Liver (tissue), 9 donors: ENCODE measurements around the gene CNTF. TPM values are rescaled to one million over a fixed set of nuclear protein-coding genes. Genes with fewer than 3 reads are reported as not detected.

ENCODE experiments used
- DNase-seq: peaks from one replicate; pipeline ENCODE4 v3.0.0-alpha.2; 2017; ENCODE audit warnings: low spot score
- H3K27ac ChIP-seq, 2 donors: one replicate each; pipeline ENCODE4 v1.7.0; 2013; ENCODE audit warnings: inconsistent platforms in 2 of 2, low read length in 2 of 2, control low read depth in 1 of 2, low read depth in 1 of 2, mild to moderate bottlenecking in 1 of 2
- H3K27me3 ChIP-seq, 4 donors: one replicate each; pipeline versions ENCODE4 v1.6.1 to v1.7.0; 2013; ENCODE audit warnings: low read length in 3 of 4, inconsistent platforms in 1 of 4, mild to moderate bottlenecking in 1 of 4, moderate library complexity in 1 of 4; ENCODE audit not compliant: control insufficient read depth in 4 of 4, insufficient read depth in 4 of 4
- H3K36me3 ChIP-seq, 4 donors: one replicate each; pipeline versions ENCODE4 v1.6.1 to v1.7.0; 2013; ENCODE audit warnings: low read length in 3 of 4, mild to moderate bottlenecking in 3 of 4, low read depth in 1 of 4, moderate library complexity in 1 of 4; ENCODE audit not compliant: control insufficient read depth in 4 of 4, insufficient read depth in 3 of 4
- H3K4me1 ChIP-seq, 4 donors: one replicate each; pipeline versions ENCODE4 v1.6.1 to v1.7.0; 2013; ENCODE audit warnings: low read length in 3 of 4, mild to moderate bottlenecking in 3 of 4, moderate library complexity in 1 of 4; ENCODE audit not compliant: control insufficient read depth in 4 of 4, insufficient read depth in 4 of 4
- H3K4me3 ChIP-seq, 3 donors: one replicate each; pipeline versions ENCODE4 v1.6.1 to v1.7.0; 2013; ENCODE audit warnings: low read length in 3 of 3, control low read depth in 1 of 3, low read depth in 1 of 3, mild to moderate bottlenecking in 1 of 3
- H3K9ac ChIP-seq, 2 donors: one replicate each; pipeline ENCODE4 v1.7.0; 2013; ENCODE audit warnings: low read length in 2 of 2, mild to moderate bottlenecking in 2 of 2, moderate library complexity in 2 of 2, control low read depth in 1 of 2, low read depth in 1 of 2
- H3K9me3 ChIP-seq, 4 donors: one replicate each; pipeline versions ENCODE4 v1.6.1 to v1.7.0; 2013; ENCODE audit warnings: low read length in 3 of 4; ENCODE audit not compliant: control insufficient read depth in 4 of 4
- FOXA1 ChIP-seq: IDR thresholded peaks from 2 replicates; pipeline ENCODE4 v1.6.1; 2016; ENCODE audit warnings: antibody characterized with exemption
- MAX ChIP-seq: IDR thresholded peaks from 2 replicates; pipeline ENCODE4 v1.6.1; 2016; ENCODE audit warnings: antibody characterized with exemption
- WGBS: extraction: QIAGEN DNeasy Blood & Tissue Kit; methylation state at CpG from one replicate; pipeline ENCODE4 v1.1.7; 2013; 5-methylcytosine and 5-hydroxymethylcytosine counted together
- polyA plus RNA-seq, 2 donors: library from polyadenylated mRNA; stranded (reverse) in 1 of 2; unstranded in 1 of 2; fragments of 200-250 nt in 1 of 2; fragments of >200 nt in 1 of 2; fragmentation: Nextera tagmentation in 1 of 2; extraction: Ambion mirVana in 1 of 2; gene quantifications; one replicate each; pipeline versions ENCODE4 v1.2.1 to v1.2.3, GENCODE V29; 2013 to 2015
- total RNA-seq, 2 donors: library from RNA; depleted of rRNA; stranded (reverse); fragments of >200 nt; gene quantifications; one replicate each; pipeline ENCODE4 v1.2.3, GENCODE V29; 2014
- donor health status: healthy.
- donor health status: healthy.
- donor health status: healthy.
- donor health status: healthy.
- donor health status: healthy.

The CNTF gene
- total and polyA plus RNA-seq, 4 donors, result 0.18 to 3.8 (median 0.66) TPM

- no peak overlapping the region for H3K4me3 ChIP-seq
- no peak for DNase-seq
- H3K27ac ChIP-seq, result no peak overlapping the region
- no peaks in the 10 kb centered on the region for H3K9me3 ChIP-seq
- WGBS, result 55% methylated on average over 12 of the region's 12 CpGs
- no peak overlapping the region for H3K9ac ChIP-seq
- H3K36me3 ChIP-seq, result no peaks in the 10 kb centered on the region
- no peaks in the 10 kb centered on the region for H3K27me3 ChIP-seq
- peaks cover 3 to 19% (median 13%) of the 10 kb centered on the region in 4 donors for H3K4me1 ChIP-seq
- TF ChIP-seq MAX (no peak), FOXA1 (no peak)
These were observed 52.1 kb downstream of the CNTF start for GRCh38 chr11:58674609-58675008.

Other genes with a start within 250 kb of the CNTF start
- gene OR5B3, start 215.8 kb upstream of the CNTF start, total RNA-seq, result not detected
- gene OR5B3, start 215.8 kb upstream of the CNTF start, polyA plus RNA-seq, result not detected
- not detected for gene OR5B2, start 194.5 kb upstream of the CNTF start, total RNA-seq
- not detected for gene OR5B2, start 194.5 kb upstream of the CNTF start, polyA plus RNA-seq
- not detected for gene OR5B12, start 180.4 kb upstream of the CNTF start, total RNA-seq
- gene OR5B12, start 180.4 kb upstream of the CNTF start, polyA plus RNA-seq, result not detected
- not detected for gene OR5B21, start 114.6 kb upstream of the CNTF start, total RNA-seq
- gene OR5B21, start 114.6 kb upstream of the CNTF start, polyA plus RNA-seq, result not detected
- gene LPXN, start 46.8 kb upstream of the CNTF start, total RNA-seq, result 1 to 10 TPM; 4.7 to 6.2 TPM
- 1 to 10 TPM; 3.7 to 4.7 TPM for gene LPXN, start 46.8 kb upstream of the CNTF start, polyA plus RNA-seq
- 10 to 100 TPM; 25.5 to 27.8 TPM for gene ZFP91, start 43.6 kb upstream of the CNTF start, total RNA-seq
- gene ZFP91, start 43.6 kb upstream of the CNTF start, polyA plus RNA-seq, result 10 to 100 TPM in 1 of 2 donors, 1 to 10 TPM in 1; 8.9 to 14.4 TPM
- 100 to 1,000 TPM in 1 of 2 donors, 1 to 10 TPM in 1; 5.6 to 142 TPM for gene GLYAT, start 109.3 kb downstream of the CNTF start, total RNA-seq
- gene GLYAT, start 109.3 kb downstream of the CNTF start, polyA plus RNA-seq, result 100 to 1,000 TPM in 1 of 2 donors, 10 to 100 TPM in 1; 78.2 to 181 TPM
- not detected for gene GLYATL2, start 222.0 kb downstream of the CNTF start, total RNA-seq
- gene GLYATL2, start 222.0 kb downstream of the CNTF start, polyA plus RNA-seq, result not detected